Breast epithelium (tissue), 3 donors: Measurements from ENCODE around the gene GABRP.

Experiments used
- CTCF ChIP-seq, 3 donors: fragments of 450-650 bp; IDR thresholded peaks; one replicate each; pipeline ENCODE4 v1.5.1; 2016 to 2017; ENCODE audit warnings: antibody characterized with exemption in 3 of 3, mild to moderate bottlenecking in 3 of 3, moderate library complexity in 3 of 3
- POLR2A ChIP-seq: fragments of 450-650 bp; IDR thresholded peaks from one replicate; pipeline ENCODE4 v1.6.1; 2016; ENCODE audit warnings: antibody characterized with exemption, mild to moderate bottlenecking, moderate library complexity
- POLR2AphosphoS5 ChIP-seq, 3 donors: sonication (generic); formaldehyde crosslinking; IDR thresholded peaks; one replicate each; pipeline ENCODE4 v1.6.1; 2017; ENCODE audit warnings: antibody characterized with exemption in 3 of 3

GRCh38 chr5:170818232-170818631, 34.7 kb downstream of the GABRP start:
- TF ChIP-seq POLR2A (no peak), CTCF (IDR thresholded peaks at IDR 0.05) (no peak), POLR2AphosphoS5 (IDR thresholded peaks at IDR 0.05) (no peak)
